C4-2B (cell line): ENCODE data around the gene SBK2.

Experiments
- ZFX ChIP-seq: fragments of 450-650 bp; IDR thresholded peaks from 2 replicates; pipeline ENCODE4 v1.6.1; 2017
- TF ChIP-seq, protein P1 (sequence below): fragments of 450-650 bp; conservative IDR thresholded peaks from 2 replicates; pipeline ENCODE4 v1.5.1; 2017; ENCODE audit warnings: mild to moderate bottlenecking

DNA sequence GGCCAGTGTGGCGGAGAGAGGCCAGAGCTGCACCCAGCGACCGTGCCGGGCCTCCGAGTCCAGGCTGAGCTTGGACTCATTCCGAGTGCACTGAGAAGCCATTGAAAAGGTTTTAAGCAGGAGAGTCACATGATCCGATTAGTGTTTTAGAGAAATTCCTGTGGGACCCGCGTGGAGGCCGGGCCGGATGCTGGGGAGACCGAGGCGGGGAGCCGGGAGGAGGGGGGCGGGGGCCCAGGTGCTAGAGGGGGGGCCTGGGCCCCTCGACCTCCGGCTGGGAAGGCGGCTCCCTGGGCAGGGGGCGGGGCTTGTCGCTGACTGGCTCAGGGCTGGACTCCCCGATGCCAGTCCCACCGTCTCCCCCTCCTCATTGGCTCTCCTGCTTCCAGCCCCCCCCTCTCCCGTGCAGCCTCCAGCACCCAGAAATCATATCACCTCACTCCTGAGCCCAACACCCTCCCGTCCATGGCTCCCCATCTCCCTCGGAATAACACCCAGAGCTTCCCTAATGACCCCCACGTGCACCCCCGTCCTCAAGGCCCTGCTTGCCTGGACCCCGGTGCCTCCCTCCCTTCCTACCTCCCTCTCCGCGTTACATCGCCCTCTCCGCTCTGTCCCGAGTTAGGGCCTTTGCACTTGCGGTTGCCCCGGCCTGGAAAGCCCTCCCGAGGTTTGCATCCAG lies 48.9 kb upstream of the SBK2 start:
- TF ChIP-seq, protein P1, sequence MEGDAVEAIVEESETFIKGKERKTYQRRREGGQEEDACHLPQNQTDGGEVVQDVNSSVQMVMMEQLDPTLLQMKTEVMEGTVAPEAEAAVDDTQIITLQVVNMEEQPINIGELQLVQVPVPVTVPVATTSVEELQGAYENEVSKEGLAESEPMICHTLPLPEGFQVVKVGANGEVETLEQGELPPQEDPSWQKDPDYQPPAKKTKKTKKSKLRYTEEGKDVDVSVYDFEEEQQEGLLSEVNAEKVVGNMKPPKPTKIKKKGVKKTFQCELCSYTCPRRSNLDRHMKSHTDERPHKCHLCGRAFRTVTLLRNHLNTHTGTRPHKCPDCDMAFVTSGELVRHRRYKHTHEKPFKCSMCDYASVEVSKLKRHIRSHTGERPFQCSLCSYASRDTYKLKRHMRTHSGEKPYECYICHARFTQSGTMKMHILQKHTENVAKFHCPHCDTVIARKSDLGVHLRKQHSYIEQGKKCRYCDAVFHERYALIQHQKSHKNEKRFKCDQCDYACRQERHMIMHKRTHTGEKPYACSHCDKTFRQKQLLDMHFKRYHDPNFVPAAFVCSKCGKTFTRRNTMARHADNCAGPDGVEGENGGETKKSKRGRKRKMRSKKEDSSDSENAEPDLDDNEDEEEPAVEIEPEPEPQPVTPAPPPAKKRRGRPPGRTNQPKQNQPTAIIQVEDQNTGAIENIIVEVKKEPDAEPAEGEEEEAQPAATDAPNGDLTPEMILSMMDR, result no peak
- no peak for TF ChIP-seq ZFX
